Upper lobe of left lung (tissue), 4 donors: ENCODE results near the gene CHCHD4.

ENCODE experiments used
- POLR2A ChIP-seq, 4 donors: fragments of 450-650 bp; IDR thresholded peaks; one replicate each; pipeline ENCODE4 v1.5.1; 2016 to 2017; ENCODE audit warnings: antibody characterized with exemption in 4 of 4, mild to moderate bottlenecking in 2 of 4
- TF ChIP-seq, protein P1 (sequence below), 6 experiments: fragments of 450-650 bp in 4 of 6; fragments of 200-600 bp in 2 of 6; sonication (generic) in 2 of 6; IDR thresholded peaks; one replicate each; pipeline ENCODE4 v1.5.1; 2016 to 2019; ENCODE audit warnings: antibody characterized with exemption in 6 of 6

DNA sequence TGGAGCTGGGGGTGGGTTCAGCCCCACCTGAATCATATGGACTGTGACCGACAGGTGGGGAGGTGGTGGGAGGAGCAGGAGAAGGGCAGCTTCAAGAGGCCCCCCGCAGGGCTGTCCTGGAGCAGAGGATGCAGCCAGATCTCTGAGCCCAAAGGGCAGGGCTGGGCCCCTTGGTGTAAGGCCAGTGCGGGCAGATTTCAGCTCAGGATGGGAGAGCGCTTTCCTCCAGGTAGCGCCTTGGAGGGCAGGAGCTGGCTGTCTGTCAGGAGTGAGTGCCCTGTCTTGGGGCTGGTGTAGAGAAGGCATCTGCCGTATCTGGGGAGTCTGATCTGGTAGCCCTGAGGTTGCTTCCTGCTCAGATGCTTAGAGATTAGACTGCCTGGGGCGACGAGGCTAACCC is 7.5 kb upstream of the CHCHD4 start:
- TF ChIP-seq, protein P1, sequence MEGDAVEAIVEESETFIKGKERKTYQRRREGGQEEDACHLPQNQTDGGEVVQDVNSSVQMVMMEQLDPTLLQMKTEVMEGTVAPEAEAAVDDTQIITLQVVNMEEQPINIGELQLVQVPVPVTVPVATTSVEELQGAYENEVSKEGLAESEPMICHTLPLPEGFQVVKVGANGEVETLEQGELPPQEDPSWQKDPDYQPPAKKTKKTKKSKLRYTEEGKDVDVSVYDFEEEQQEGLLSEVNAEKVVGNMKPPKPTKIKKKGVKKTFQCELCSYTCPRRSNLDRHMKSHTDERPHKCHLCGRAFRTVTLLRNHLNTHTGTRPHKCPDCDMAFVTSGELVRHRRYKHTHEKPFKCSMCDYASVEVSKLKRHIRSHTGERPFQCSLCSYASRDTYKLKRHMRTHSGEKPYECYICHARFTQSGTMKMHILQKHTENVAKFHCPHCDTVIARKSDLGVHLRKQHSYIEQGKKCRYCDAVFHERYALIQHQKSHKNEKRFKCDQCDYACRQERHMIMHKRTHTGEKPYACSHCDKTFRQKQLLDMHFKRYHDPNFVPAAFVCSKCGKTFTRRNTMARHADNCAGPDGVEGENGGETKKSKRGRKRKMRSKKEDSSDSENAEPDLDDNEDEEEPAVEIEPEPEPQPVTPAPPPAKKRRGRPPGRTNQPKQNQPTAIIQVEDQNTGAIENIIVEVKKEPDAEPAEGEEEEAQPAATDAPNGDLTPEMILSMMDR (IDR thresholded peaks at IDR 0.05) = no peak
- TF ChIP-seq POLR2A (IDR thresholded peaks at IDR 0.05) = no peak
